ENCODE data around the gene LETM1. TPM values are rescaled to one million over a fixed set of nuclear protein-coding genes. Genes with fewer than 3 reads are reported as not detected.

The LETM1 gene
- total RNA-seq, 1 donor from 2014 or later = 67.5 TPM

GRCh38 chr4:1796486-1797204 is 59.3 kb downstream of the LETM1 start:
- Histone ChIP-seq H3K27me3 (no peaks in the 10 kb centered on the region), H3K4me3 (no peak overlapping the region), H3K27ac (no peak overlapping the region), H3K36me3 (no peaks in the 10 kb centered on the region), H3K4me1 (peaks cover 24% of the 10 kb centered on the region), H3K9me3 (no peaks in the 10 kb centered on the region)
- no peak for TF ChIP-seq POLR2AphosphoS5 (IDR thresholded peaks at IDR 0.05; ENCODE audit: insufficient read depth in 1 of 2, low read depth in 1 of 2)
- TF ChIP-seq CTCF (IDR thresholded peaks at IDR 0.05) = no peak
- TF ChIP-seq POLR2A (IDR thresholded peaks at IDR 0.05) = no peak
- no peak for DNase-seq (ENCODE audit: extremely low spot score in 2 of 2)
- intact Hi-C loops (cut with DNase I) = no loop called here

- Histone ChIP-seq H3K27me3 (no peaks in the 10 kb centered on the region), H3K4me1 (peaks cover 24% of the 10 kb centered on the region), H3K4me3 (peak overlapping the region; percentile 47 to 66), H3K27ac (no peak overlapping the region), H3K36me3 (no peaks in the 10 kb centered on the region), H3K9me3 (no peaks in the 10 kb centered on the region)
- intact Hi-C loops (cut with DNase I) = no loop called here
- no peak for TF ChIP-seq POLR2A (IDR thresholded peaks at IDR 0.05)
- DNase-seq (ENCODE audit: extremely low spot score in 2 of 2) = no peak
Measured at GRCh38 chr4:1795299-1796195, 60.4 kb downstream of the LETM1 start.

- H3K27ac ChIP-seq = no peak overlapping the region
- no peak for DNase-seq (ENCODE audit: extremely low spot score in 2 of 2)
- H3K9me3 ChIP-seq = no peaks in the 10 kb centered on the region
- H3K36me3 ChIP-seq = no peaks in the 10 kb centered on the region
- peaks cover 24% of the 10 kb centered on the region for H3K4me1 ChIP-seq
- H3K4me3 ChIP-seq = peak overlapping the region; percentile 47 to 66
- TF ChIP-seq CTCF (IDR thresholded peaks at IDR 0.05) (no peak), POLR2AphosphoS5 (IDR thresholded peaks at IDR 0.05; ENCODE audit: insufficient read depth in 1 of 2, low read depth in 1 of 2) (no peak), POLR2A (IDR thresholded peaks at IDR 0.05) (no peak)
- no peaks in the 10 kb centered on the region for H3K27me3 ChIP-seq
- intact Hi-C loops (cut with DNase I) = no loop called here
Measured at GRCh38 chr4:1794809-1795298, 61.1 kb downstream of the LETM1 start.

- Histone ChIP-seq H3K4me1 (peaks cover 24% of the 10 kb centered on the region), H3K27me3 (no peaks in the 10 kb centered on the region), H3K9me3 (no peaks in the 10 kb centered on the region), H3K36me3 (no peaks in the 10 kb centered on the region), H3K27ac (peak overlapping the region; percentile 3), H3K4me3 (peak overlapping the region; percentile 47 to 66)
- DNase-seq (ENCODE audit: extremely low spot score in 2 of 2) = no peak
- intact Hi-C loops (cut with DNase I) = no loop called here
- no peak for TF ChIP-seq POLR2A (IDR thresholded peaks at IDR 0.05)
Measured at GRCh38 chr4:1793940-1794808, 61.8 kb downstream of the LETM1 start.

GRCh38 chr4:1793496-1793840 is 62.5 kb downstream of the LETM1 start:
- H3K27me3 ChIP-seq = no peaks in the 10 kb centered on the region
- intact Hi-C loops (cut with DNase I) = no loop called here
- H3K4me3 ChIP-seq = peak overlapping the region; percentile 47 to 66
- no peaks in the 10 kb centered on the region for H3K36me3 ChIP-seq
- no peak for TF ChIP-seq POLR2A (IDR thresholded peaks at IDR 0.05)
- TF ChIP-seq POLR2AphosphoS5 (IDR thresholded peaks at IDR 0.05; ENCODE audit: insufficient read depth in 1 of 2, low read depth in 1 of 2) = no peak
- TF ChIP-seq CTCF (IDR thresholded peaks at IDR 0.05) = no peak
- H3K9me3 ChIP-seq = no peaks in the 10 kb centered on the region
- H3K27ac ChIP-seq = no peak overlapping the region
- DNase-seq (ENCODE audit: extremely low spot score in 2 of 2) = no peak
- H3K4me1 ChIP-seq = peaks cover 26% of the 10 kb centered on the region
